Ishikawa (cell line): Measurements from ENCODE around the gene FXYD7.

ENCODE experiments used
- YY1 ChIP-seq: IDR thresholded peaks from 2 replicates; pipeline ENCODE4 v1.6.1; 2012; ENCODE audit warnings: low read depth
- TF ChIP-seq, protein P1 (sequence below): IDR thresholded peaks from 2 replicates; pipeline ENCODE4 v1.6.1; 2012; ENCODE audit warnings: low read depth, mild to moderate bottlenecking

DNA sequence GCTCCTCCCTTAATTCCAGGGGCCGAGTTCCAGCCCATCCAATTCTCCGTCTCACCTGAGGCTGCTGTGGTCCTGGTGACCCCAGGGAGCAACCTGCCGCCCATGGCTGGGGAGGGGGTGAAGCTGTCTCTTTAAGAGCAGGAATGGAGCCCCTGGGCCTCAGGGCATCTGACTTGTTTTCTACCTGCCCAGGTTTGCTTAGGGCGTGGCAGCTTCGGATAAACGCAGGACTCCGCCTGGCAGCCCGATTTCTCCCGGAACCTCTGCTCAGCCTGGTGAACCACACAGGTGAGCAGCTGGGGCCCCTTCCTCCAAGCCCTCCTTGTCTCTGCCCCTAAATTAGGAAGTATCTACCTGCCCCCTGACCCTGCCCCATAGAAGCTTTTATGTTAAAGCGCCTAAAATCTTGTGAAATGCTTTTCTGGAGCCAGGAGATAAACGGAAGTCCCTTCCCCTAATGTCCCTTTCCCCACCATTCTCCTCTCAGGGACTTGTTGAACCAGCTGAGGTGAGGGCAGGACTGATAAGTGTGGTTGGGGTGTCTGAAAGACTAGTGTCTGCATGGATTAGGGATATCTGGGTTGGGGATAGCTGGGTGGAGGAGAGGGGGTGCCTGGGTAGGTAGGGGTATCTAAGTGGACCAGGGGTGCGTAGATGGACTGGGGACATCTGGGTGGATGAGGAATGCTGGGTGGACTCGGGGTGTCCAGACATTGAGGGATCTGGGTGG, 26.8 kb upstream of the FXYD7 start:
- no peak for TF ChIP-seq YY1
- TF ChIP-seq, protein P1, sequence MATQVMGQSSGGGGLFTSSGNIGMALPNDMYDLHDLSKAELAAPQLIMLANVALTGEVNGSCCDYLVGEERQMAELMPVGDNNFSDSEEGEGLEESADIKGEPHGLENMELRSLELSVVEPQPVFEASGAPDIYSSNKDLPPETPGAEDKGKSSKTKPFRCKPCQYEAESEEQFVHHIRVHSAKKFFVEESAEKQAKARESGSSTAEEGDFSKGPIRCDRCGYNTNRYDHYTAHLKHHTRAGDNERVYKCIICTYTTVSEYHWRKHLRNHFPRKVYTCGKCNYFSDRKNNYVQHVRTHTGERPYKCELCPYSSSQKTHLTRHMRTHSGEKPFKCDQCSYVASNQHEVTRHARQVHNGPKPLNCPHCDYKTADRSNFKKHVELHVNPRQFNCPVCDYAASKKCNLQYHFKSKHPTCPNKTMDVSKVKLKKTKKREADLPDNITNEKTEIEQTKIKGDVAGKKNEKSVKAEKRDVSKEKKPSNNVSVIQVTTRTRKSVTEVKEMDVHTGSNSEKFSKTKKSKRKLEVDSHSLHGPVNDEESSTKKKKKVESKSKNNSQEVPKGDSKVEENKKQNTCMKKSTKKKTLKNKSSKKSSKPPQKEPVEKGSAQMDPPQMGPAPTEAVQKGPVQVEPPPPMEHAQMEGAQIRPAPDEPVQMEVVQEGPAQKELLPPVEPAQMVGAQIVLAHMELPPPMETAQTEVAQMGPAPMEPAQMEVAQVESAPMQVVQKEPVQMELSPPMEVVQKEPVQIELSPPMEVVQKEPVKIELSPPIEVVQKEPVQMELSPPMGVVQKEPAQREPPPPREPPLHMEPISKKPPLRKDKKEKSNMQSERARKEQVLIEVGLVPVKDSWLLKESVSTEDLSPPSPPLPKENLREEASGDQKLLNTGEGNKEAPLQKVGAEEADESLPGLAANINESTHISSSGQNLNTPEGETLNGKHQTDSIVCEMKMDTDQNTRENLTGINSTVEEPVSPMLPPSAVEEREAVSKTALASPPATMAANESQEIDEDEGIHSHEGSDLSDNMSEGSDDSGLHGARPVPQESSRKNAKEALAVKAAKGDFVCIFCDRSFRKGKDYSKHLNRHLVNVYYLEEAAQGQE: no peak
